Adrenal gland (tissue), 12 donors: ENCODE data around the gene STMN1. TPM values are rescaled to one million over a fixed set of nuclear protein-coding genes. Genes with fewer than 3 reads are reported as not detected.

Experiments
- DNase-seq, 7 donors: peaks; one replicate each; pipeline ENCODE4 v3.0.0-alpha.2; 2019 to 2020
- H3K27ac ChIP-seq, 5 donors: fragments of 200-600 bp; sonication (generic) in 4 of 5; 1 replicate in 3 of 5; 2 replicates in 2 of 5; pipeline versions ENCODE4 v1.5.1 to v1.8.0; 2016 to 2020; ENCODE audit warnings: mild to moderate bottlenecking in 1 of 5
- H3K27me3 ChIP-seq: fragments of 200-600 bp; 2 replicates; pipeline ENCODE4 v1.8.0; 2021
- H3K36me3 ChIP-seq, 2 donors: fragments of 200-600 bp; replicated peaks in 1 of 2; 1 replicate in 1 of 2; 2 replicates in 1 of 2; pipeline versions ENCODE4 v1.5.1 to v1.8.0; 2018 to 2022
- H3K4me1 ChIP-seq, 2 donors: fragments of 200-600 bp; replicated peaks in 1 of 2; 1 replicate in 1 of 2; 2 replicates in 1 of 2; pipeline versions ENCODE4 v1.5.1 to v1.8.0; 2018 to 2021
- H3K4me3 ChIP-seq, 4 donors: fragments of 200-600 bp; sonication (generic) in 3 of 4; one replicate each; pipeline ENCODE4 v1.5.1; 2016 to 2018
- H3K9me3 ChIP-seq, 3 donors: fragments of 200-600 bp; sonication (generic) in 1 of 3; replicated peaks in 1 of 3; 1 replicate in 2 of 3; 2 replicates in 1 of 3; pipeline versions ENCODE4 v1.5.1 to v1.8.0; 2016 to 2021
- CTCF ChIP-seq, 6 experiments: fragments of 450-650 bp in 4 of 6; fragments of 200-600 bp in 2 of 6; sonication (generic) in 1 of 6; IDR thresholded peaks; 1 replicate in 5 of 6; 2 replicates in 1 of 6; pipeline versions ENCODE4 v1.5.1 to v1.8.0; 2016 to 2021; ENCODE audit warnings: antibody characterized with exemption in 6 of 6, mild to moderate bottlenecking in 2 of 6, moderate library complexity in 1 of 6
- POLR2A ChIP-seq, 2 donors: fragments of 450-650 bp; IDR thresholded peaks; one replicate each; pipeline ENCODE4 v1.6.1; 2017; ENCODE audit warnings: antibody characterized with exemption in 2 of 2, mild to moderate bottlenecking in 2 of 2, moderate library complexity in 1 of 2
- WGBS, 4 donors: extraction: QIAGEN DNeasy Blood & Tissue Kit in 2 of 4; methylation state at CpG; one replicate each; pipeline versions ENCODE4 v1.1.5 to v1.1.7; 2013 to 2017; 5-methylcytosine and 5-hydroxymethylcytosine counted together
- intact Hi-C, 2 donors: fragments of 100-400 bp; cut with DNase I; formaldehyde crosslinking; loops; one replicate each; pipeline versions ENCODE4 v1.14.1 to v1.15.0; 2022 to 2023
- polyA plus RNA-seq, 3 donors: library from polyadenylated mRNA; stranded (reverse); fragments of 200-250 nt in 2 of 3; fragments of 350-450 nt in 1 of 3; fragmentation: Illumina TruSeq in 1 of 3; extraction: RNeasy Lipid Tissue Mini Kit (QIAGEN cat#74804) in 1 of 3; gene quantifications; one replicate each; pipeline ENCODE4 v1.2.3, GENCODE V29; 2013 to 2014
- total RNA-seq, 9 donors: library from RNA; depleted of rRNA in 4 of 9; stranded (reverse); fragments of >200 nt in 4 of 9; fragments of 120-200 nt in 1 of 9; fragmentation: NEBNext Ultra II Directional in 1 of 9; extraction: Animal tissue kit (Norgen Biotek cat#: 25700) in 1 of 9; gene quantifications; one replicate each; pipeline versions ENCODE4 v1.1.0 to v1.2.4, GENCODE V29; 2013 to 2023
- donor health status: healthy with polysubstance abuse.
- donor health status: Bipolar disorder and iron deficiency.
- donor health status: DM: yes; HTN: yes; CAD: no.
- donor health status: DM: no; HTN: no; CAD: no.
- donor health status: DM: no; HTN: no; CAD: no.
- donor health status: DM: yes; HTN: yes; CAD: no.

STMN1 gene
- total and polyA plus RNA-seq, 12 donors, result 7.9 to 242 (median 28.0) TPM

- Histone ChIP-seq H3K27ac (no peak overlapping the region), H3K36me3 (no peaks in the 10 kb centered on the region), H3K9me3 (no peaks in the 10 kb centered on the region), H3K4me1 (peaks cover 45 to 48% of the 10 kb centered on the region in 2 donors), H3K27me3 (no peaks in the 10 kb centered on the region), H3K4me3 (no peak overlapping the region)
- TF ChIP-seq POLR2A (IDR thresholded peaks at IDR 0.05) (no peak), CTCF (IDR thresholded peaks at IDR 0.05) (no peak)
- intact Hi-C loops, result no loop called here
- 88 to 97% (median 93%) methylated on average over 2 of the region's 2 CpGs for WGBS, 4 donors
- no peak for DNase-seq
Measured at GRCh38 chr1:25877155-25877554, 29.1 kb downstream of the STMN1 start.

- DNase-seq, result no peak
- Histone ChIP-seq H3K4me3 (no peak overlapping the region), H3K27ac (no peak overlapping the region), H3K4me1 (peaks cover 49 to 53% of the 10 kb centered on the region in 2 donors), H3K27me3 (no peaks in the 10 kb centered on the region), H3K9me3 (no peaks in the 10 kb centered on the region), H3K36me3 (no peaks in the 10 kb centered on the region)
- WGBS, 4 donors, result 69 to 77% (median 74%) methylated on average over 2 of the region's 2 CpGs
- intact Hi-C loops, result no loop called here
- no peak for TF ChIP-seq POLR2A (IDR thresholded peaks at IDR 0.05)
- no peak for TF ChIP-seq CTCF (IDR thresholded peaks at IDR 0.05)
Measured at GRCh38 chr1:25876693-25877077, 29.5 kb downstream of the STMN1 start.

GRCh38 chr1:25875856-25876692 lies 30.1 kb downstream of the STMN1 start:
- Histone ChIP-seq H3K9me3 (no peaks in the 10 kb centered on the region), H3K4me3 (peak overlapping the region in 1 of 4 donors; percentile 91), H3K27ac (peak overlapping the region; percentile 25 to 93 (median 80)), H3K36me3 (no peaks in the 10 kb centered on the region), H3K4me1 (peaks cover 55 to 59% of the 10 kb centered on the region in 2 donors), H3K27me3 (no peaks in the 10 kb centered on the region)
- intact Hi-C loops, result no loop called here
- peak in 1 of 2 donors; percentile 38 for TF ChIP-seq POLR2A (IDR thresholded peaks at IDR 0.05)
- no peak for TF ChIP-seq CTCF (IDR thresholded peaks at IDR 0.05)
- 26 to 48% (median 30%) methylated on average over 7 to 32 of the region's 32 CpGs for WGBS, 4 donors
- DNase-seq, result peak in 6 of 7 donors; percentile 77 to 83 (median 79)

- peaks cover 61 to 66% of the 10 kb centered on the region in 2 donors for H3K4me1 ChIP-seq
- 1% methylated on average over 16 to 74 of the region's 75 CpGs for WGBS, 4 donors
- TF ChIP-seq CTCF (IDR thresholded peaks at IDR 0.05) (no peak), POLR2A (IDR thresholded peaks at IDR 0.05) (peak in 1 of 2 donors; percentile 78)
- H3K27me3 ChIP-seq, result no peaks in the 10 kb centered on the region
- no peaks in the 10 kb centered on the region for H3K36me3 ChIP-seq
- peak within 1 kb of the TSS; percentile 25 to 93 (median 80) for H3K27ac ChIP-seq
- DNase-seq, result peak; percentile 79 to 87 (median 86)
- H3K9me3 ChIP-seq, result no peaks in the 10 kb centered on the region
- H3K4me3 ChIP-seq, result peak within 1 kb of the TSS in 3 of 4 donors; percentile 40 to 91 (median 65)
- intact Hi-C loops, result no loop called here
Measured at GRCh38 chr1:25875154-25875855, 30.9 kb downstream of the STMN1 start, which contains the start of gene PAQR7. Gene PAQR7, minus strand, starts transcription at chr1:25875708. Its CDS starts 11,869 bp downstream, at chr1:25863839.
